Amniotic epithelial cell (primary cell): Measurements from ENCODE around the gene PCMTD2.

Source experiments
- DNase-seq: peaks from one replicate; pipeline ENCODE4 v3.0.0-alpha.2; 2010; ENCODE audit warnings: low read depth

Gene PCMTD2

DNA sequence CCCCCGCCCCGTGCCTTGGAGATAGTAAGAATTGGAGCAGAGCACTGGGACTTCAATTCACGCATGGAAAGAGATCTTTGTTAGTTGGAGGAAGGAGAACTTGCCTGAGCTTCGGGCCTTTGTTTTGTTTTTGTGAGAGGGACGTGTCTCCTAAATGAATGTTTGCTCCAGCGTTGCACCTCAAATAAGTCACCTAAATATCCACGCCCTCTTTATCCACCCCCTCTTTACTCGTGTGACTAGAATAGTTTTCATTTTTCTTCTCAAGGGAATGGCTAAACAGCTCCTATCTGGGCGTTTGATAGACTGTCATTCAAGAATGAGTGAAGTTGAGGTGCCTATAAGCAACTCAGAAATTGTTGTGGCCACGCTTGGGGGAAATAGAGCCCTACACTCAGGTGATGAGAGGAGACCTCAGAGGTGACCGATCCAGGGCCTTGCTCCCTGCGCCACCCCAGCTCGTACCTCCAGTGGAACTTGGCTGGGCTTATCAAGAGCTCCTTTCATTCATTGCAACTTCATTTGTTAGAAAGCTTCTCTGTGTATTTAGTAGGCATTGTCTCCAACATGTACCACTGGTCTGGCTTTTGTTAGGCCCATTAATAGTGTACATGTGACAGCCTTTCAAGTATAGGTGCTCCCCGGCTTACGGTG is 861 bp downstream of the PCMTD2 start:
- DNase-seq: no peak

DNA sequence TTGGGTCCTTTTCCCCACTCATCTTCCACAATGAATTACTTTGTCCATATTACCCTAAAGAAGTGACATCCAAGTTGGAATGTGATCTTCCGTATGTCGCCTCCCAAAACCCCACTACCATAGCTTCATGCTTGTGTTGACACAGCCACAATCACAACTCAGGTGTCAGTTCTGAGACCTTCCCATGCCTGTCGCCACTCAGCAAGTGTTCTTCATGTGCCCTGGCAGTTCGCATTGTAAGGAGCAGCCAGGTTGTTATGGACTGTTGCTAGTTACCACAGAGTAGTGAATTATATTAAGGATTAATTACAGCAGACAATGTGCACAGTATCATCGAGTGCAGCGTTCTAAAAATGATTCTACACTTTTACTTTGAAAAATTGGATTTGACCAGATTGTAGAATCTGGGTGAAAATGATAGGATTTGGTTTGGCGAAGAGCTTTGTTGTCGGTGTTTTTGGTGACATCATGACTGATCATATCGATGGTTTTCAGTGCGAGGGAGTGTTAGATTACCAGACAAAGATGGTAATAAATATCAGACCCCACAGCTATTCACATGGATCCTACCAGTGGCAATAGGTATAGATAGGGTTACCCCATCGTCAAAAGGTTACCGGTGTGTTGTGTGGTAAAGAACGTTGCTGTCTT is 1.7 kb downstream of the PCMTD2 start:
- no peak for DNase-seq

- DNase-seq: peak; percentile 40
Observed at GRCh38 chr20:64258071-64258823, 2.7 kb downstream of the PCMTD2 start.

DNA sequence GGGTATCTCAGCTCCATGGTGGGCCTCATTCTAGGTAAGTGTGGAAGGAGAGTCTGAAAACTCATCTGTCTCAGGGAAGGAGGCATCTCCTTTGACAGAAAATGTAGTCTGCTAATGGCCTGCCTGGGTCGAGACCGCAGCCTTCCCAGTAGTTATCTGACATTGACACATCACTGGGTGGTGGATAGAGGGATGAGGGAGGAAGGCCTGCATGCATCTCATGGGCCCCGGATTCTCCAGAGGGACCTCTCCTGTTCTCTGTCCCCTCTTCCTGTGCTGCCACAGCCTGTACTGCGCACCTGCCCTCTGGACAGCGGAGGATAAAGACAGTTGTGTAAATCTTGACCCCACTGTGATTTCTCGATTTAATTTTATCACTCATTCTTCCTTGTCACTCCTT is 4.7 kb downstream of the PCMTD2 start:
- DNase-seq: no peak

GRCh38 chr20:64261138-64261537 is 5.6 kb downstream of the PCMTD2 start:
- DNase-seq: peak; percentile 96

DNA sequence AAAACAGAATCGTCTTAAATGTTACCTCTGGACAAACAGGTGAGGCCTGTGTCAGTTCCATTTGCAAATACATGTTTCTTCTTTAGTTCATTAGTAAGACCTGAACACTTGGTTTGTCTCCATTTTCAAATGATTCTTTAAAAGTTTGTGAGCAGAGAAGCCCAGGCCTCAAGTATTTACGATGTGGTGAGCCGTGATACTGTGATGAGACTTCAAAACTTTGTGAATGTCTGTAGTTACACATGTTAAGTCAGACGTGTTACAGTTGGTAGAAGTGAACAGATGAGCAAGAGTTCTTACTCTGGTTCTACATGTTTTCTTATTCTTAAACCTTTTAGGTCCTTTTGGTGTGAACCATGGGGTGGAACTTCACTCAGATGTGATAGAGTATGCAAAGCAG is 8.5 kb downstream of the PCMTD2 start:
- DNase-seq: no peak

GRCh38 chr20:64265201-64265600 is 9.7 kb downstream of the PCMTD2 start:
- DNase-seq: peak; percentile 52

- no peak for DNase-seq
Observed at GRCh38 chr20:64266988-64267387, 11.4 kb downstream of the PCMTD2 start.

- no peak for DNase-seq
Observed at GRCh38 chr20:64268174-64268573, 12.6 kb downstream of the PCMTD2 start.

DNA sequence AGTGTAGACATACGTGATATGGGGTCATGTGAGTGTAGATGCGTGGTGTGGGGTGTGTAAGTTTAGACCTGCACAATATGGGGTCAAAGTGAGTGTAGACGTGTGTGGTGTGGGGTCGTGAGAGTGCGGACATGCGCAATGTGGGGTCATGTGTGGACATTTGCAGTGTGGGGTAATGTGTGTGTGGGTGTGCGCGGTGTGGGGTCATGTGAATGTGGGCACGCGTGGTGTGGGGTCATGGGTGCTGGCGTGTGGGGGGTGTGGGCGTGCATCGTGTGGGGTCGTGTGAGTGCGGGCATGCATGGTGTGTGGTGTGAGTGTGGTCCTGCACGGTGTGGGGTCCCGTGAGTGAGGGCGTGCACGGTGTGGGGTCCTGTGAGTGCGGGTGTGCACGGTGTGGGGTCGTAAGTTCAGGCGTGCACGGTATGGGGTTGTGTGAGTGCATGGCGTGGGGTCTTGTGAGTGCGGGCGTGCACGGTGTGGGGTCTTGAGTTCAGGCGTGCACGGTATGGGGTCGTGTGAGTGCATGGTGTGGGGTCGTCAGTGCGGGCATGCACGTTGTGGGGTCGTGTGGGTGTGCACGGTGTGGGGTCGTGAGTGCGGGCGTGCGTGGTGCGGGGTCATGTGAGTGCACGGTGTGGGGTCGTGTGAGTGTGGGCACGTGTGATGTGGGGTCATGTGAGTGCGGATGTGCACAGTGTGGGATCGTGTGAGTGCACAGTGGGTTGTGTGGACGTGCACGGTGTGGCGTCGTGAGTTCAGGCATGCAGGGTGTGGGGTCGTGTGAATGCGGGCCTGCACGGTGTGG is 14.3 kb downstream of the PCMTD2 start:
- no peak for DNase-seq

DNA sequence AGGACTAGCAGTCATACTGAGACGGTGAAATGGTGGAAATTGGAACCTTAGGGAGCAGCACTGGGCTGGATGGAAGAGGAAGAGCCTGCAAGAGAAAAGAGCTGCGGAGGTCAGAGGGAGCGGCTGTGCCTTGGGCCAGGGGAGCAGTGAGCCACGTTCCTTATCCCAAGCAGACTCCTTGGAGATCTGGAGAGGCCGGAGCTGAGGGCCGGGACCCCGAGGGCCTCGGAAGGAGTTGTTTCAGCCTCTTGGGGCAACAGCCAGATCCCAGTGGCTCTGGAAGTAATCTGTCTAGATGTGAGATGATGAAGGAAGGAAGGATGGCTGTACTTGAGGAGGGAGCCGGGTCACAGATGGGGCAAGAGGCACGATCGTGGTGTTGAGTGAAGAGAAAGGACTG is 16.1 kb downstream of the PCMTD2 start:
- DNase-seq: no peak

- DNase-seq: no peak
Observed at GRCh38 chr20:64273109-64273508, 17.6 kb downstream of the PCMTD2 start.

DNA sequence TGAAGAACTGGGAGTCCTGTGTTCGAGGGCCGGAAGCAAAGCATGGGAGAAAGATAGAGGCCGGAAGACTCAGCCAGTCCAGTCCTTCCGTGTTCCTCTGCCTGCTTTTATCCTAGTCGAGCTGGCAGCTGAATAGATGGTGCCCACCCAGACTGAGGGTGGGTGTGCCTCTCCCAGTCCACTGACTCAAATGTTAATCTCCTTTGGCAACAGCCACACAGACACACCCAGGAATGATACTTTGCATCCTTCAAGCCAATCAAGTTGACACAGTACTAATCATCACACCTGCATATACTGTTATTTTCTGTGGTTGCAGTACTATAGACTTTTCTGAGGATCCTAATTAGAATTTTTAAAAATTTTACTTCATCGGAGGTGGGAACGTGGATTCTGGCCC is 21.3 kb downstream of the PCMTD2 start:
- no peak for DNase-seq

GRCh38 chr20:64277571-64278316 is 22.2 kb downstream of the PCMTD2 start:
- DNase-seq: no peak

DNA sequence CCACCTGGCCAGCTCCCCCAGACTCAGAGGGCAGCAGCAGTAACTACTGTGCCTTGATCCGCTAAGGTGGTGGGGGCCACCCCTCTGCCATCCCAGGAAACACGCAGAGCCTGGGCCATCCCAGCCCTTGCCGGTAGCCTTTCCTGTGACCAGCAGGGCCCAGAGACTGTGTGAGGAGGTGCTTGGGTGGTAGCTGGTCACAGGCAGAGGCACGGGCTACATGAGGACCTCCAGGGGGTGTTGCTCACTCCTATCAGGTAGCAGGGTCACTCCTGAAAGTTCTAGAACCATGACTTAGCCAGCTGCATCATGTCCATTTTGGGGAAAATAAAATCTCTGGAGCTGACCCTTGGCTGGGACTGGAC is 22.8 kb downstream of the PCMTD2 start:
- DNase-seq: no peak

- no peak for DNase-seq
Observed at GRCh38 chr20:64279826-64280459, 24.4 kb downstream of the PCMTD2 start.

DNA sequence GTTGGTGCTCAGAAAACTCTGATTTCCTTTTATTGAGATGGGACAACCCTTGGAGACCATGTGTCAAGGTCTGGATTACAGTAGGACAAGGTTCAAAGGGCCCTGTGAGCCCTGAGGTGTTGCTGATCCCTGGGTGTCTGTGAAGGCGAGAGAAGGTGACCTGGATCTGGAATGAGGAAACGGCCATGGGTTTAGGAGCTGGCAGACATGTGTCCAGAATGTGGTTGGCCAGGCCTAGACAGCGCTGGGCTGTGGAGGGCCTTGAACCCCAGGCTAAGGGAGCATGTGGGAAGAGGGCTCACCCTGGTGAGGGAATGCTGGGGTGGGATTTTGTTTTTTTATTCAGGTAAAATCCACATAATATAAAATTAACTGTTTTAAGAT is 24.9 kb downstream of the PCMTD2 start:
- DNase-seq: no peak

DNA sequence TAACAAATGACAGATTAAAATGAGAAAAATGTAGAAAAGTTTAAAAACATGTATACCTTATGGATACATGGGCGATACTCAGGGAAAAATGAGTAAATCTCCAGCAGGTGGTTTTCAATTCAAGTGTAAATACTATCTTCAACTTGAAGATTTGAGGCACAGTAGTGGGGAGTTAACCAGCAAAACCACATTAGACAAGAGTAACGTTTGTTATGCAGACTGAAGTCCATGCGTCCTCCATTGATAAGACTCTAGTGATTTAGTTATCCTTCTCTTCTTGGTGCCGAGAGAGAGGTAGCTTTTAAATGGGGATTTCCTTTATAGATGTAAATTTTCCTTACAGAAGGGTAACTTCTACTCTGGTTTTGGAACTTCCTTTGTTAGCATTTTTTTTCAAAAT is 28.1 kb downstream of the PCMTD2 start:
- DNase-seq: no peak

DNA sequence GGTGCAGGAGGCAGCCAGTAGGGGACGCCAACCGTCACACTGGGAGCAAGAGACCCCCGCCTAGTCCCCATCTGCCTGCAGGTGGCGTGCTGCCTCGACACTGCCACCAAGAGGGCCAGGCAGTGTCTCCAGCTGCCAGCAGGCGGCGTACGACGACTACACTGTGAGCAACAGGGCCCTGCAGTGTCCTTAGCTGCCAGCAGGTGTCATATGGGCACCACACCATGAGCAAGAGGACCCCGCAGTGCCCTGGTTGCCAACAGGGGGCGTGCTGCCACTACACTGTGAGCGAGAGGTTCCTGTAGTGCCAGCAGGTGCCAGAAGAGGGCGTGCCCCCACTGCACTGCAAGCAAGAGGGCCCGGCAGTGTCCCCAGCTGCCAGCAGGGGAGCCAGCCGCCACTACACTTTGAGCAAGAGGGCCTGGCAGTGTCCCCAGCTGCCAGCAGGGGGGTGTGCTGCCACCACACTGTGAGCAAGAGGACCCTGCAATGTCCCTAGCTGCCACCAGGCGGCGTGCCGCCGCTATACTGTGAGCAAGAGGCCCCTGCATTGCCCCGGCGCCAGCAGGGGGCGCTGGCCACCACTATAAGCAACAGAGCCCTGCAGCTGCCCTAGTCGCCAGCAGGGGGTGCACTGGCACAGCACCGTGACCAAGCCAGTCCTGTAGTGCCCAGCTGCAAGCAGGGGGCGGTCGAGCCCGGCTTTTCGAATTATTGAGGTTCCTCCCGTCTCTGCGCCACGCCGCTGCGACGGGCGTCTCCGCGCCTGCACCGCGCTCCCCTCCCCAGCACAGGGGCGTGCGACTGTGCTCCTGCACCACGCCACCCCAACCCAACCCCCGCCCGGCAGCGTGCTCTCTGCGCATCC is 30.3 kb downstream of the PCMTD2 start:
- DNase-seq: peak; percentile 63
